Activated CD4-positive, alpha-beta T cell treated with anti-CD3 and anti-CD28 coated beads, Interleukin-2, amount 50 U/mL, for 16 hours (primary cell): ENCODE results near the gene AAK1.
"Not testable (repeated sequence)": the region's sequence is repeated elsewhere in the genome, so short reads cannot be mapped to it uniquely, and the experiment has no call there.

Experiments
- DNase-seq: peaks from one replicate; pipeline ENCODE4 v3.0.0-alpha.2; 2020

AAK1 gene

GRCh38 chr2:69643602-69644505 lies at the start of gene AAK1:
AAK1 (minus strand) TSS chr2:69643739; CDS start chr2:69643040, 699 bp downstream.
- DNase-seq, result peak; percentile 89

- DNase-seq, result no peak
Measured at GRCh38 chr2:69692424-69692823, 48.9 kb upstream of the AAK1 start.

GRCh38 chr2:69689969-69690368 lies 46.4 kb upstream of the AAK1 start:
- DNase-seq, result no peak

GRCh38 chr2:69689466-69689865 lies 45.9 kb upstream of the AAK1 start:
- DNase-seq, result peak; percentile 41

- no peak for DNase-seq
Measured at GRCh38 chr2:69687971-69688611, 44.6 kb upstream of the AAK1 start.

- DNase-seq, result no peak
Measured at GRCh38 chr2:69686813-69687212, 43.3 kb upstream of the AAK1 start.

GRCh38 chr2:69685321-69686048 lies 41.9 kb upstream of the AAK1 start:
- DNase-seq, result peak; percentile 82

- DNase-seq, result peak; percentile 72
Measured at GRCh38 chr2:69683170-69683971, 39.8 kb upstream of the AAK1 start.

- no peak for DNase-seq
Measured at GRCh38 chr2:69682525-69682924, 39.0 kb upstream of the AAK1 start.

- DNase-seq, result no peak
Measured at GRCh38 chr2:69680001-69680675, 36.6 kb upstream of the AAK1 start.

- DNase-seq, result peak; percentile 47
Measured at GRCh38 chr2:69677914-69678313, 34.4 kb upstream of the AAK1 start.

- DNase-seq, result no peak
Measured at GRCh38 chr2:69676146-69676545, 32.6 kb upstream of the AAK1 start.

- DNase-seq, result no peak
Measured at GRCh38 chr2:69674316-69674670, 30.8 kb upstream of the AAK1 start.

GRCh38 chr2:69673098-69673497 lies 29.6 kb upstream of the AAK1 start:
- DNase-seq, result not testable (repeated sequence)

- no peak for DNase-seq
Measured at GRCh38 chr2:69669666-69670065, 26.1 kb upstream of the AAK1 start.

GRCh38 chr2:69668598-69668997 lies 25.1 kb upstream of the AAK1 start:
- no peak for DNase-seq

GRCh38 chr2:69667805-69668382 lies 24.4 kb upstream of the AAK1 start:
- no peak for DNase-seq

GRCh38 chr2:69665152-69665551 lies 21.6 kb upstream of the AAK1 start:
- DNase-seq, result no peak

- DNase-seq, result no peak
Measured at GRCh38 chr2:69663860-69664259, 20.3 kb upstream of the AAK1 start.

- not testable (repeated sequence) for DNase-seq
Measured at GRCh38 chr2:69662547-69662946, 19.0 kb upstream of the AAK1 start.

GRCh38 chr2:69660637-69661036 lies 17.1 kb upstream of the AAK1 start:
- DNase-seq, result no peak
